SK-N-SH (cell line): ENCODE data around the gene CHST2. TPM values are rescaled to one million over a fixed set of nuclear protein-coding genes. Genes with fewer than 3 reads are reported as not detected.
A peak's percentile ranks its signal among the peaks of the same experiment; 100 is the strongest.

Source experiments
- CTCF ChIA-PET: fragments of 300-600, 350-600 bp; formaldehyde crosslinking; extraction: SDS; loops from one replicate; lab custom pipeline; 2021; lab: Yijun Ruan, JAX
- POLR2A ChIA-PET: fragments of 350-600 bp; sonication (Branson Sonifier 250); formaldehyde crosslinking; extraction: SDS; loops from one replicate; lab custom pipeline; 2020; ENCODE audit warnings: antibody characterized with exemption, inconsistent platforms; lab: Yijun Ruan, JAX
- DNase-seq: peaks from one replicate; pipeline ENCODE4 v3.0.0; 2012
- H2AFZ ChIP-seq: fragments of 200-600 bp; sonication (generic); 2 replicates; pipeline ENCODE4 v1.8.1; 2016; ENCODE audit warnings: antibody characterized with exemption, mild to moderate bottlenecking, low read depth
- H3F3A ChIP-seq: fragments of 200-600 bp; sonication (generic); replicated peaks from 2 replicates; pipeline ENCODE3; 2016; ENCODE audit warnings: antibody characterized with exemption, mild to moderate bottlenecking; ENCODE audit not compliant: insufficient read depth
- H3K27ac ChIP-seq, 2 experiments: fragments of 200-500 bp in 1 of 2; fragments of 200-600 bp in 1 of 2; sonication (Bioruptor generic) in 1 of 2; sonication (generic), shearing (Covaris generic) in 1 of 2; 2 replicates each; pipeline versions ENCODE4 v1.5.1 to v1.6.1; 2014 to 2016; ENCODE audit warnings: low read depth in 2 of 2, inconsistent platforms in 1 of 2, low read length in 1 of 2, mild to moderate bottlenecking in 1 of 2, mixed read lengths in 1 of 2
- H3K27me3 ChIP-seq: fragments of 200-600 bp; sonication (generic), shearing (Covaris generic); 2 replicates; pipeline ENCODE4 v1.6.1; 2016; ENCODE audit warnings: mixed run types; ENCODE audit not compliant: insufficient read depth
- H3K36me3 ChIP-seq, 2 experiments: fragments of 200-500 bp in 1 of 2; fragments of 200-600 bp in 1 of 2; sonication (Bioruptor generic) in 1 of 2; sonication (generic) in 1 of 2; replicated peaks in 1 of 2; 2 replicates each; pipeline versions ENCODE3 to v1.5.1; 2014 to 2016; ENCODE audit warnings: low read length in 1 of 2, mild to moderate bottlenecking in 1 of 2; ENCODE audit not compliant: insufficient read depth in 2 of 2, control insufficient read depth in 1 of 2
- H3K4me1 ChIP-seq, 2 experiments: fragments of 200-500 bp in 1 of 2; fragments of 200-600 bp in 1 of 2; sonication (Bioruptor generic) in 1 of 2; sonication (generic), shearing (Covaris generic) in 1 of 2; 2 replicates each; pipeline versions ENCODE4 v1.5.1 to v1.6.1; 2014 to 2016; ENCODE audit warnings: low read depth in 1 of 2, low read length in 1 of 2, mixed run types in 1 of 2; ENCODE audit not compliant: insufficient read depth in 2 of 2, control insufficient read depth in 1 of 2
- H3K4me2 ChIP-seq: fragments of 200-600 bp; sonication (generic), shearing (Covaris generic); 2 replicates; pipeline ENCODE4 v1.6.1; 2017; ENCODE audit warnings: mixed run types
- H3K4me3 ChIP-seq, 2 experiments: fragments of 200-500 bp in 1 of 2; fragments of 200-600 bp in 1 of 2; sonication (Bioruptor generic) in 1 of 2; sonication (generic), shearing (Covaris generic) in 1 of 2; 2 replicates each; pipeline versions ENCODE4 v1.5.1 to v1.8.1; 2014 to 2016; ENCODE audit warnings: low read depth in 2 of 2, inconsistent platforms in 1 of 2, low read length in 1 of 2, mild to moderate bottlenecking in 1 of 2, mixed read lengths in 1 of 2, moderate library complexity in 1 of 2
- H3K79me2 ChIP-seq: fragments of 200-600 bp; sonication (generic); 2 replicates; pipeline ENCODE4 v1.8.1; 2017; ENCODE audit warnings: mild to moderate bottlenecking; ENCODE audit not compliant: insufficient read depth
- H3K9ac ChIP-seq: fragments of 200-600 bp; sonication (generic); 2 replicates; pipeline ENCODE4 v1.6.1; 2017; ENCODE audit warnings: mixed run types
- H3K9me2 ChIP-seq: fragments of 200-600 bp; sonication (generic); 2 replicates; pipeline ENCODE4 v1.6.1; 2017; ENCODE audit warnings: mixed run types
- H3K9me3 ChIP-seq: fragments of 200-600 bp; sonication (generic); 2 replicates; pipeline ENCODE4 v1.6.1; 2017; ENCODE audit warnings: mixed run types, mild to moderate bottlenecking, moderate library complexity
- H4K20me1 ChIP-seq: fragments of 200-600 bp; sonication (generic); 2 replicates; pipeline ENCODE4 v1.6.1; 2017; ENCODE audit warnings: mild to moderate bottlenecking, mixed run types; ENCODE audit not compliant: insufficient read depth
- GATA2 ChIP-seq: sonication (generic); formaldehyde crosslinking; IDR thresholded peaks from 2 replicates; pipeline ENCODE4 v1.5.0; 2020; ENCODE audit warnings: mild to moderate bottlenecking, missing genetic modification reagents
- JUND ChIP-seq: IDR thresholded peaks from 2 replicates; pipeline ENCODE4 v1.4.0; 2012
- RAD21 ChIP-seq: IDR thresholded peaks from 2 replicates; pipeline ENCODE4 v1.6.1; 2012; ENCODE audit warnings: mild to moderate bottlenecking, low read length
- RCOR1 ChIP-seq: fragments of 150-350 bp; IDR thresholded peaks from 2 replicates; pipeline ENCODE4 v1.6.1; 2017; ENCODE audit warnings: antibody characterized with exemption, low read length
- SMC3 ChIP-seq: IDR thresholded peaks from 2 replicates; pipeline ENCODE4 v1.6.1; 2012; ENCODE audit warnings: low read depth, low read length, improper control_type of control experiment
- WGBS: methylation state at CpG from one replicate; pipeline ENCODE4 v1.1.6; 2017; ENCODE audit warnings: low lambda C conversion rate; 5-methylcytosine and 5-hydroxymethylcytosine counted together
- polyA plus RNA-seq, 3 experiments: library from polyadenylated mRNA; depleted of rRNA; stranded (reverse); fragments of >200 nt; gene quantifications; 2 replicates each; pipeline ENCODE4 v1.2.3, GENCODE V29; 2012
- TF ChIP-seq, protein P1 (sequence below): fragments of 200-600 bp; sonication (generic); IDR thresholded peaks from 2 replicates; pipeline ENCODE4 v1.6.1; 2017; ENCODE audit warnings: antibody characterized with exemption, mild to moderate bottlenecking, moderate library complexity
- TF ChIP-seq, protein P2 (sequence below): IDR thresholded peaks from 2 replicates; pipeline ENCODE4 v1.4.0; 2012; ENCODE audit warnings: low read depth, borderline replicate concordance
- TF ChIP-seq, protein P3 (sequence below): IDR thresholded peaks from 2 replicates; pipeline ENCODE4; 2012

CHST2 gene
- polyA plus RNA-seq, 1 of the 3 experiments (the other 2 are of a cell fraction) = 1.6 TPM

DNA sequence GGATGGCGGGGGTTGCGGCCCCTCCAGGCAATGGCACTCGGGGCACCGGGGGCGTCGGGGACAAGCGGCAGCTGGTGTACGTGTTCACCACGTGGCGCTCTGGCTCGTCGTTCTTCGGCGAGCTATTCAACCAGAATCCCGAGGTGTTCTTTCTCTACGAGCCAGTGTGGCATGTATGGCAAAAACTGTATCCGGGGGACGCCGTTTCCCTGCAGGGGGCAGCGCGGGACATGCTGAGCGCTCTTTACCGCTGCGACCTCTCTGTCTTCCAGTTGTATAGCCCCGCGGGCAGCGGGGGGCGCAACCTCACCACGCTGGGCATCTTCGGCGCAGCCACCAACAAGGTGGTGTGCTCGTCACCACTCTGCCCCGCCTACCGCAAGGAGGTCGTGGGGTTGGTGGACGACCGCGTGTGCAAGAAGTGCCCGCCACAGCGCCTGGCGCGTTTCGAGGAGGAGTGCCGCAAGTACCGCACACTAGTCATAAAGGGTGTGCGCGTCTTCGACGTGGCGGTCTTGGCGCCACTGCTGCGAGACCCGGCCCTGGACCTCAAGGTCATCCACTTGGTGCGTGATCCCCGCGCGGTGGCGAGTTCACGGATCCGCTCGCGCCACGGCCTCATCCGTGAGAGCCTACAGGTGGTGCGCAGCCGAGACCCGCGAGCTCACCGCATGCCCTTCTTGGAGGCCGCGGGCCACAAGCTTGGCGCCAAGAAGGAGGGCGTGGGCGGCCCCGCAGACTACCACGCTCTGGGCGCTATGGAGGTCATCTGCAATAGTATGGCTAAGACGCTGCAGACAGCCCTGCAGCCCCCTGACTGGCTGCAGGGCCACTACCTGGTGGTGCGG, 1.9 kb downstream of the CHST2 start:
- Histone ChIP-seq H3K9me3 (no peaks in the 10 kb centered on the region), H3K4me1 (peaks cover 0 to 3% of the 10 kb centered on the region in 2 experiments; a peak in 1 of 4 replicates), H3K4me3 (peak overlapping the region; percentile 61 to 99; a peak in 2 of 4 replicates), H3K9me2 (no peaks in the 10 kb centered on the region), H3K9ac (no peak overlapping the region), H3K36me3 (no peaks in the 10 kb centered on the region), H2AFZ (peak overlapping the region; percentile 97; the same call in 1 of the 2 replicates)
- POLR2A ChIA-PET = no interaction called here
- WGBS = 76% methylated on average over 51 of the region's 79 CpGs
- TF ChIP-seq SMC3 (peak; percentile 50), RAD21 (peak; percentile 55)
- TF ChIP-seq, protein P1, sequence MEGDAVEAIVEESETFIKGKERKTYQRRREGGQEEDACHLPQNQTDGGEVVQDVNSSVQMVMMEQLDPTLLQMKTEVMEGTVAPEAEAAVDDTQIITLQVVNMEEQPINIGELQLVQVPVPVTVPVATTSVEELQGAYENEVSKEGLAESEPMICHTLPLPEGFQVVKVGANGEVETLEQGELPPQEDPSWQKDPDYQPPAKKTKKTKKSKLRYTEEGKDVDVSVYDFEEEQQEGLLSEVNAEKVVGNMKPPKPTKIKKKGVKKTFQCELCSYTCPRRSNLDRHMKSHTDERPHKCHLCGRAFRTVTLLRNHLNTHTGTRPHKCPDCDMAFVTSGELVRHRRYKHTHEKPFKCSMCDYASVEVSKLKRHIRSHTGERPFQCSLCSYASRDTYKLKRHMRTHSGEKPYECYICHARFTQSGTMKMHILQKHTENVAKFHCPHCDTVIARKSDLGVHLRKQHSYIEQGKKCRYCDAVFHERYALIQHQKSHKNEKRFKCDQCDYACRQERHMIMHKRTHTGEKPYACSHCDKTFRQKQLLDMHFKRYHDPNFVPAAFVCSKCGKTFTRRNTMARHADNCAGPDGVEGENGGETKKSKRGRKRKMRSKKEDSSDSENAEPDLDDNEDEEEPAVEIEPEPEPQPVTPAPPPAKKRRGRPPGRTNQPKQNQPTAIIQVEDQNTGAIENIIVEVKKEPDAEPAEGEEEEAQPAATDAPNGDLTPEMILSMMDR = peak; percentile 70
- TF ChIP-seq, protein P2, sequence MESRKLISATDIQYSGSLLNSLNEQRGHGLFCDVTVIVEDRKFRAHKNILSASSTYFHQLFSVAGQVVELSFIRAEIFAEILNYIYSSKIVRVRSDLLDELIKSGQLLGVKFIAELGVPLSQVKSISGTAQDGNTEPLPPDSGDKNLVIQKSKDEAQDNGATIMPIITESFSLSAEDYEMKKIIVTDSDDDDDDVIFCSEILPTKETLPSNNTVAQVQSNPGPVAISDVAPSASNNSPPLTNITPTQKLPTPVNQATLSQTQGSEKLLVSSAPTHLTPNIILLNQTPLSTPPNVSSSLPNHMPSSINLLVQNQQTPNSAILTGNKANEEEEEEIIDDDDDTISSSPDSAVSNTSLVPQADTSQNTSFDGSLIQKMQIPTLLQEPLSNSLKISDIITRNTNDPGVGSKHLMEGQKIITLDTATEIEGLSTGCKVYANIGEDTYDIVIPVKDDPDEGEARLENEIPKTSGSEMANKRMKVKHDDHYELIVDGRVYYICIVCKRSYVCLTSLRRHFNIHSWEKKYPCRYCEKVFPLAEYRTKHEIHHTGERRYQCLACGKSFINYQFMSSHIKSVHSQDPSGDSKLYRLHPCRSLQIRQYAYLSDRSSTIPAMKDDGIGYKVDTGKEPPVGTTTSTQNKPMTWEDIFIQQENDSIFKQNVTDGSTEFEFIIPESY = no peak
- TF ChIP-seq, all 33 proteins: peak for 3
- CTCF ChIA-PET = interaction anchor here (0.8 to 1.2 kb wide), 2 partner anchors 13 to 18 kb away, joined by 3 read pairs; no protein-coding TSS in a partner anchor
- H3K27me3 ChIP-seq = peaks cover 14% of the 10 kb centered on the region; the same call in 1 of the 2 replicates
- peak; percentile 60 for DNase-seq
- no peak overlapping the region for H3K27ac ChIP-seq
- peaks cover 3% of the 10 kb centered on the region for H3F3A ChIP-seq
- H3K79me2 ChIP-seq = no peaks in the 10 kb centered on the region
- peak overlapping the region; percentile 99; the same call in 1 of the 2 replicates for H3K4me2 ChIP-seq
- no peaks in the 10 kb centered on the region for H4K20me1 ChIP-seq

DNA sequence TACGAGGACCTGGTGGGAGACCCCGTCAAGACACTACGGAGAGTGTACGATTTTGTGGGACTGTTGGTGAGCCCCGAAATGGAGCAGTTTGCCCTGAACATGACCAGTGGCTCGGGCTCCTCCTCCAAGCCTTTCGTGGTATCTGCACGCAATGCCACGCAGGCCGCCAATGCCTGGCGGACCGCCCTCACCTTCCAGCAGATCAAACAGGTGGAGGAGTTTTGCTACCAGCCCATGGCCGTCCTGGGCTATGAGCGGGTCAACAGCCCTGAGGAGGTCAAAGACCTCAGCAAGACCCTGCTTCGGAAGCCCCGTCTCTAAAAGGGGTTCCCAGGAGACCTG, 2.5 kb downstream of the CHST2 start:
- H2AFZ ChIP-seq = no peak overlapping the region
- peaks cover 3% of the 10 kb centered on the region for H3F3A ChIP-seq
- no peaks in the 10 kb centered on the region for H3K9me3 ChIP-seq
- H3K79me2 ChIP-seq = no peaks in the 10 kb centered on the region
- no peak overlapping the region for H3K9ac ChIP-seq
- POLR2A ChIA-PET = no interaction called here
- H3K4me2 ChIP-seq = no peak overlapping the region
- H3K9me2 ChIP-seq = no peaks in the 10 kb centered on the region
- H3K4me1 ChIP-seq = peaks cover 0 to 3% of the 10 kb centered on the region in 2 experiments; a peak in 1 of 4 replicates
- peaks cover 9% of the 10 kb centered on the region; the same call in 1 of the 2 replicates for H3K27me3 ChIP-seq
- H3K36me3 ChIP-seq = no peaks in the 10 kb centered on the region
- WGBS = 92% methylated on average over 3 of the region's 16 CpGs
- CTCF ChIA-PET = no interaction called here
- no peak overlapping the region for H3K27ac ChIP-seq
- TF ChIP-seq RCOR1 (no peak), JUND (no peak), GATA2 (CRISPR knock-in tag) (no peak)
- TF ChIP-seq, protein P3, sequence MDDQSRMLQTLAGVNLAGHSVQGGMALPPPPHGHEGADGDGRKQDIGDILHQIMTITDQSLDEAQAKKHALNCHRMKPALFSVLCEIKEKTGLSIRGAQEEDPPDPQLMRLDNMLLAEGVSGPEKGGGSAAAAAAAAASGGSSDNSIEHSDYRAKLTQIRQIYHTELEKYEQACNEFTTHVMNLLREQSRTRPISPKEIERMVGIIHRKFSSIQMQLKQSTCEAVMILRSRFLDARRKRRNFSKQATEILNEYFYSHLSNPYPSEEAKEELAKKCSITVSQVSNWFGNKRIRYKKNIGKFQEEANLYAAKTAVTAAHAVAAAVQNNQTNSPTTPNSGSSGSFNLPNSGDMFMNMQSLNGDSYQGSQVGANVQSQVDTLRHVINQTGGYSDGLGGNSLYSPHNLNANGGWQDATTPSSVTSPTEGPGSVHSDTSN = no peak
- no peaks in the 10 kb centered on the region for H4K20me1 ChIP-seq
- no peak overlapping the region for H3K4me3 ChIP-seq
- DNase-seq = no peak
